IPS-NIHi11 (cell line): ENCODE measurements around the gene FAM222B.
"Not testable (repeated sequence)": the region's sequence is repeated elsewhere in the genome, so short reads cannot be mapped to it uniquely, and the experiment has no call there.

Experiments
- DNase-seq: peaks from one replicate; pipeline ENCODE4 v3.0.0; 2012; ENCODE audit warnings: mixed read lengths, low spot score

FAM222B gene

GRCh38 chr17:28744972-28745785, 97.4 kb downstream of the FAM222B start:
- DNase-seq: peak; percentile 25

GRCh38 chr17:28744104-28744971, 98.3 kb downstream of the FAM222B start:
- DNase-seq: peak; percentile 78

GRCh38 chr17:28743243-28744103, 99.1 kb downstream of the FAM222B start, which contains the start of gene TRAF4:
Gene TRAF4 (plus strand): TSS chr17:28744011. CDS start chr17:28744113, 102 bp downstream.
- DNase-seq: peak; percentile 88

- DNase-seq: no peak
Measured at GRCh38 chr17:28741358-28742349, 100.9 kb downstream of the FAM222B start.

GRCh38 chr17:28740406-28741357, 101.9 kb downstream of the FAM222B start:
- DNase-seq: no peak

GRCh38 chr17:28738680-28739384, 103.8 kb downstream of the FAM222B start:
- DNase-seq: no peak

GRCh38 chr17:28737770-28738679, 104.6 kb downstream of the FAM222B start:
- DNase-seq: peak; percentile 6

- DNase-seq: no peak
Measured at GRCh38 chr17:28737316-28737715, 105.3 kb downstream of the FAM222B start.

GRCh38 chr17:28735913-28736769, 106.4 kb downstream of the FAM222B start:
- DNase-seq: not testable (repeated sequence)

- no peak for DNase-seq
Measured at GRCh38 chr17:28735242-28735722, 107.3 kb downstream of the FAM222B start.

GRCh38 chr17:28734712-28735241, 107.8 kb downstream of the FAM222B start:
- DNase-seq: no peak

- DNase-seq: no peak
Measured at GRCh38 chr17:28733346-28733745, 109.2 kb downstream of the FAM222B start.

- DNase-seq: no peak
Measured at GRCh38 chr17:28729950-28730330, 112.7 kb downstream of the FAM222B start.

- peak; percentile 89 for DNase-seq
Measured at GRCh38 chr17:28728364-28729200, 114.0 kb downstream of the FAM222B start, which contains the start of gene NEK8. Gene NEK8 (plus strand): TSS chr17:28728788. CDS start chr17:28728814, 26 bp downstream.
